Astrocyte (in vitro differentiated cells and primary cell): Measurements from ENCODE around the gene MAS1L.

ENCODE experiments used
- EZH2 ChIP-seq: IDR thresholded peaks from 2 replicates; pipeline ENCODE4 v1.6.1; 2012; ENCODE audit warnings: mild to moderate bottlenecking, low read length, inconsistent platforms; ENCODE audit not compliant: insufficient read depth
- TF ChIP-seq, protein P1 (sequence below): IDR thresholded peaks from 2 replicates; pipeline ENCODE4 v1.5.1; 2011; ENCODE audit warnings: low read depth, mild to moderate bottlenecking, inconsistent platforms, low read length, moderate library complexity; ENCODE audit not compliant: insufficient read depth

DNA sequence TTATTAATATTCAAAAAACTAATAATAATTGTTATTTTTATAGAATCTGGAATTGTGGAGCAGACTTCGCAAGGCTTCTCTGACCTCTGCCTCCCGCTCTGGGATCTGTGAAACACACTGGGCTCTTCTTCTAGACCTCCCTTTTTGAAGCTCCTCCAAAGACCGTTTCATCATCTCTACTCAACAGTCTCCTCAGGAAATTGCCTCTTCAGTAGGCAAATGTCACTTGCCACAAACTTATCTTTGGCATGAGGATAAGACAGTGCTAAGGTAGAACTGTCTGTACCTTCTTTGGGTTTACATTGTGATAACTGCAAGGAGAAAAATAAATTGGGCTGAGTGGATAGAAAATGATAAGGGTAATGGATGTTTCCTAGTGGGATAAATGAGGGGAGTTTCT, 2.3 kb upstream of the MAS1L start:
- TF ChIP-seq, protein P1, sequence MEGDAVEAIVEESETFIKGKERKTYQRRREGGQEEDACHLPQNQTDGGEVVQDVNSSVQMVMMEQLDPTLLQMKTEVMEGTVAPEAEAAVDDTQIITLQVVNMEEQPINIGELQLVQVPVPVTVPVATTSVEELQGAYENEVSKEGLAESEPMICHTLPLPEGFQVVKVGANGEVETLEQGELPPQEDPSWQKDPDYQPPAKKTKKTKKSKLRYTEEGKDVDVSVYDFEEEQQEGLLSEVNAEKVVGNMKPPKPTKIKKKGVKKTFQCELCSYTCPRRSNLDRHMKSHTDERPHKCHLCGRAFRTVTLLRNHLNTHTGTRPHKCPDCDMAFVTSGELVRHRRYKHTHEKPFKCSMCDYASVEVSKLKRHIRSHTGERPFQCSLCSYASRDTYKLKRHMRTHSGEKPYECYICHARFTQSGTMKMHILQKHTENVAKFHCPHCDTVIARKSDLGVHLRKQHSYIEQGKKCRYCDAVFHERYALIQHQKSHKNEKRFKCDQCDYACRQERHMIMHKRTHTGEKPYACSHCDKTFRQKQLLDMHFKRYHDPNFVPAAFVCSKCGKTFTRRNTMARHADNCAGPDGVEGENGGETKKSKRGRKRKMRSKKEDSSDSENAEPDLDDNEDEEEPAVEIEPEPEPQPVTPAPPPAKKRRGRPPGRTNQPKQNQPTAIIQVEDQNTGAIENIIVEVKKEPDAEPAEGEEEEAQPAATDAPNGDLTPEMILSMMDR = no peak
- no peak for TF ChIP-seq EZH2
